CD4-positive, alpha-beta T cell (primary cell): ENCODE results near the gene WASF1. TPM values are rescaled to one million over a fixed set of nuclear protein-coding genes. Genes with fewer than 3 reads are reported as not detected.

Experiments
- ATAC-seq: fragments of 200-7000 bp; cut with Tn5 transposase; one replicate; pipeline ENCODE4 v1.10.0; 2022; ENCODE audit warnings: mild to moderate bottlenecking; ENCODE audit not compliant: poor library complexity
- CTCF ChIA-PET: fragments of 350-600 bp; sonication (Branson Sonifier 250); formaldehyde crosslinking; loops from one replicate; lab custom pipeline; 2021; ENCODE audit warnings: antibody characterized with exemption, inconsistent platforms; lab: Charles Lee
- POLR2A ChIA-PET: fragments of 350-600 bp; sonication (Branson Sonifier 250); formaldehyde crosslinking; loops from one replicate; lab custom pipeline; 2021; ENCODE audit warnings: antibody characterized with exemption, inconsistent platforms; lab: Charles Lee
- DNase-seq, 14 experiments: peaks; one replicate each; pipeline ENCODE4 v3.0.0-alpha.2; 2013 to 2020; ENCODE audit warnings: mixed read lengths in 2 of 14
- H3K27ac ChIP-seq, 2 donors: one replicate each; pipeline versions ENCODE4 v1.5.1 to v1.7.0; 2013; ENCODE audit warnings: low read length in 2 of 2, low read depth in 1 of 2, mild to moderate bottlenecking in 1 of 2
- H3K27me3 ChIP-seq, 2 experiments: 1 replicate in 1 of 2; 2 replicates in 1 of 2; pipeline versions ENCODE4 v1.6.1 to v1.7.0; 2013; ENCODE audit warnings: low read length in 2 of 2, control low read depth in 1 of 2, mild to moderate bottlenecking in 1 of 2, moderate library complexity in 1 of 2; ENCODE audit not compliant: insufficient read depth in 2 of 2, control insufficient read depth in 1 of 2
- H3K36me3 ChIP-seq: one replicate; pipeline ENCODE4 v1.6.1; 2013; ENCODE audit warnings: low read length, control low read depth; ENCODE audit not compliant: insufficient read depth
- H3K4me1 ChIP-seq: one replicate; pipeline ENCODE4 v1.6.1; 2013; ENCODE audit warnings: low read length, control low read depth; ENCODE audit not compliant: insufficient read depth
- H3K4me3 ChIP-seq: one replicate; pipeline ENCODE4 v1.5.1; 2013; ENCODE audit warnings: mild to moderate bottlenecking, low read length, moderate library complexity
- H3K9me3 ChIP-seq, 2 experiments: 1 replicate in 1 of 2; 2 replicates in 1 of 2; pipeline versions ENCODE4 v1.6.1 to v1.7.0; 2013; ENCODE audit warnings: low read length in 2 of 2, mild to moderate bottlenecking in 2 of 2, control low read depth in 1 of 2, moderate library complexity in 1 of 2; ENCODE audit not compliant: control insufficient read depth in 1 of 2, insufficient read depth in 1 of 2
- H3K27ac Mint-ChIP-seq: one replicate; pipeline ENCODE4 v1.8.0; 2020; ENCODE audit warnings: mixed read lengths
- H3K27me3 Mint-ChIP-seq: one replicate; pipeline ENCODE4 v1.8.0; 2021; ENCODE audit warnings: mixed read lengths
- H3K36me3 Mint-ChIP-seq: one replicate; pipeline ENCODE4 v1.8.0; 2021; ENCODE audit warnings: low read depth, mixed read lengths
- H3K4me1 Mint-ChIP-seq: one replicate; pipeline ENCODE4 v1.8.0; 2021; ENCODE audit warnings: low read depth, mixed read lengths
- H3K4me3 Mint-ChIP-seq: one replicate; pipeline ENCODE4 v1.8.0; 2020; ENCODE audit warnings: mild to moderate bottlenecking, mixed read lengths
- H3K9me3 Mint-ChIP-seq: one replicate; pipeline ENCODE4 v1.8.0; 2020; ENCODE audit warnings: mixed read lengths
- CTCF ChIP-seq: fragments of 200-600 bp; IDR thresholded peaks from one replicate; pipeline ENCODE4 v1.8.0; 2022; ENCODE audit warnings: antibody characterized with exemption, mild to moderate bottlenecking
- intact Hi-C, 2 experiments: fragments of 100-400 bp; cut with DNase I in 1 of 2; cut with micrococcal nuclease in 1 of 2; formaldehyde crosslinking; loops; one replicate each; pipeline versions ENCODE4 v1.15.1 to v1.9.0; 2023 to 2025; cut with DNase I, micrococcal nuclease
- total RNA-seq, 174 experiments: library from RNA in 2 of 174; stranded (reverse) in 2 of 174; gene quantifications; one replicate each; pipeline ENCODE4 v1.2.3 and lab custom pipeline; 2021 to 2026

WASF1 gene
- total RNA-seq, 2 experiments from 2014 or later, result 0.19 to 0.22 TPM

DNA sequence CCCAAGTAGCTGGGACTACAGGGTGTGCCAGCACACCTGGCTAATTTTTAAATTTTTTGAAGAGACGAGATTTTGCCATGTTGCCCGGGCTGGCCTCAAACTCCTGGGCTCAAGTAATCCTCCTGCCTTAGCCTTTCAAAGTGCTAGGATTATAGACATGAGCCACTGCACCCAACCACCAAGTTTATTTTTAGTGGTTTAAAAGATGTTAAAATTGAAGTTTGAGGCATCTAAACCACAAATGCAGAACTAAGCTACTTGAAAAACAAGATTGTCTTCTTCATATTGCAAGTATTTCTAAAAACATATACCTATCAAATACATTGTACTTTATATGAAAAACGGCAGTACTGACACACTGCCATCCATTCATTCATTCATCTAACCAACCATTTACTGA is 31.6 kb downstream of the WASF1 start:
- Mint-ChIP-seq H3K4me1 (no peaks in the 10 kb centered on the region), H3K9me3 (no peaks in the 10 kb centered on the region), H3K27ac (no peak overlapping the region), H3K36me3 (no peaks in the 10 kb centered on the region), H3K27me3 (peaks cover 29% of the 10 kb centered on the region), H3K4me3 (no peak overlapping the region)
- Histone ChIP-seq H3K27ac (no peak overlapping the region), H3K27me3 (peaks cover 0 to 12% of the 10 kb centered on the region in 2 experiments), H3K9me3 (no peaks in the 10 kb centered on the region), H3K4me1 (no peaks in the 10 kb centered on the region), H3K4me3 (no peak overlapping the region), H3K36me3 (no peaks in the 10 kb centered on the region)
- ChIA-PET CTCF (interaction anchor here (1.6 kb wide), 1 partner anchor 12 kb away, joined by 3 read pairs; no protein-coding TSS in a partner anchor), POLR2A (interaction anchor here (0.6 kb wide), 1 partner anchor 45 kb away, joined by 3 read pairs; no protein-coding TSS in a partner anchor)
- intact Hi-C loops, result no loop called here
- ATAC-seq (no peak), DNase-seq (no peak)
- no peak for TF ChIP-seq CTCF

GRCh38 chr6:110140650-110141049 is 38.8 kb downstream of the WASF1 start:
- H3K4me3 Mint-ChIP-seq, result no peak overlapping the region
- no peak overlapping the region for H3K27ac Mint-ChIP-seq
- peaks cover 36% of the 10 kb centered on the region for H3K27me3 Mint-ChIP-seq
- DNase-seq, result no peak
- Histone ChIP-seq H3K4me1 (no peaks in the 10 kb centered on the region), H3K4me3 (no peak overlapping the region), H3K27ac (no peak overlapping the region), H3K9me3 (peaks cover 0 to 15% of the 10 kb centered on the region in 2 experiments), H3K36me3 (no peaks in the 10 kb centered on the region), H3K27me3 (peaks cover 0 to 15% of the 10 kb centered on the region in 2 experiments)
- H3K4me1 Mint-ChIP-seq, result no peaks in the 10 kb centered on the region
- ChIA-PET CTCF (no interaction called here), POLR2A (no interaction called here)
- TF ChIP-seq CTCF, result no peak
- intact Hi-C loops, result no loop called here
- H3K36me3 Mint-ChIP-seq, result no peaks in the 10 kb centered on the region
- no peak for ATAC-seq
- no peaks in the 10 kb centered on the region for H3K9me3 Mint-ChIP-seq

GRCh38 chr6:110139052-110139451 is 40.4 kb downstream of the WASF1 start:
- POLR2A ChIA-PET, result no interaction called here
- H3K4me3 ChIP-seq, result no peak overlapping the region
- DNase-seq (no peak), ATAC-seq (no peak)
- no peaks in the 10 kb centered on the region for H3K4me1 ChIP-seq
- H3K27me3 ChIP-seq, result peaks cover 0 to 15% of the 10 kb centered on the region in 2 experiments
- Mint-ChIP-seq H3K4me3 (no peak overlapping the region), H3K36me3 (no peaks in the 10 kb centered on the region), H3K4me1 (no peaks in the 10 kb centered on the region), H3K27me3 (peaks cover 43% of the 10 kb centered on the region), H3K27ac (no peak overlapping the region), H3K9me3 (no peaks in the 10 kb centered on the region)
- no peak overlapping the region for H3K27ac ChIP-seq
- H3K36me3 ChIP-seq, result no peaks in the 10 kb centered on the region
- CTCF ChIA-PET, result no interaction called here
- TF ChIP-seq CTCF, result no peak
- H3K9me3 ChIP-seq, result peaks cover 0 to 15% of the 10 kb centered on the region in 2 experiments
- intact Hi-C loops, result no loop called here
